Endodermal cell (in vitro differentiated cells): ENCODE results near the gene ZBTB8OS. TPM values are rescaled to one million over a fixed set of nuclear protein-coding genes. Genes with fewer than 3 reads are reported as not detected.
A peak's percentile ranks its signal among the peaks of the same experiment; 100 is the strongest.

Experiments
- DNase-seq: peaks from one replicate; pipeline ENCODE4 v3.0.0-alpha.2; 2017
- H3K27ac ChIP-seq: 2 replicates; pipeline ENCODE4 v1.5.1; 2013; ENCODE audit warnings: mild to moderate bottlenecking, low read depth, low read length, moderate library complexity
- H3K27me3 ChIP-seq: 2 replicates; pipeline ENCODE4 v1.6.1; 2013; ENCODE audit warnings: mild to moderate bottlenecking, low read length, moderate library complexity; ENCODE audit not compliant: insufficient read depth, control insufficient read depth, poor library complexity, severe bottlenecking
- H3K36me3 ChIP-seq: 2 replicates; pipeline ENCODE4 v1.7.0; 2013; ENCODE audit warnings: mild to moderate bottlenecking, low read length, moderate library complexity; ENCODE audit not compliant: control insufficient read depth, insufficient read depth
- H3K4me1 ChIP-seq: one replicate; pipeline ENCODE4 v1.7.0; 2013; ENCODE audit warnings: low read length; ENCODE audit not compliant: control insufficient read depth, insufficient read depth
- H3K4me3 ChIP-seq: 2 replicates; pipeline ENCODE4 v1.5.1; 2013; ENCODE audit warnings: mild to moderate bottlenecking, low read length, moderate library complexity
- H3K9ac ChIP-seq: 2 replicates; pipeline ENCODE4 v1.6.1; 2013; ENCODE audit warnings: mild to moderate bottlenecking, low read length, moderate library complexity; ENCODE audit not compliant: poor library complexity, severe bottlenecking; ENCODE audit errors: extremely low read depth
- H3K9me3 ChIP-seq: 2 replicates; pipeline ENCODE4 v1.6.1; 2013; ENCODE audit warnings: mild to moderate bottlenecking, low read length, moderate library complexity; ENCODE audit not compliant: control insufficient read depth
- H3K27ac Mint-ChIP-seq: 2 replicates; pipeline ENCODE4 v1.8.0; 2020; ENCODE audit warnings: mixed read lengths
- H3K27me3 Mint-ChIP-seq: 2 replicates; pipeline ENCODE4 v1.8.0; 2021; ENCODE audit warnings: mild to moderate bottlenecking, mixed read lengths; ENCODE audit not compliant: insufficient read depth
- H3K36me3 Mint-ChIP-seq: 2 replicates; pipeline ENCODE4 v1.8.0; 2020; ENCODE audit warnings: low read depth, mixed read lengths
- H3K4me1 Mint-ChIP-seq: 2 replicates; pipeline ENCODE4 v1.8.0; 2020; ENCODE audit warnings: mixed read lengths
- H3K4me3 Mint-ChIP-seq: 2 replicates; pipeline ENCODE4 v1.8.0; 2020; ENCODE audit warnings: mild to moderate bottlenecking, moderate library complexity, mixed read lengths
- H3K9me3 Mint-ChIP-seq: 2 replicates; pipeline ENCODE4 v1.8.0; 2020; ENCODE audit warnings: mild to moderate bottlenecking, mixed read lengths
- WGBS, 2 experiments: methylation state at CpG; one replicate each; pipeline versions ENCODE4 v1.1.5 to v1.1.7; 2013; ENCODE audit warnings: missing lambda C conversion rate in 2 of 2, mixed read lengths in 1 of 2; ENCODE audit not compliant: insufficient coverage in 1 of 2, insufficient read length in 1 of 2; 5-methylcytosine and 5-hydroxymethylcytosine counted together
- total RNA-seq, 2 donors: library from RNA; stranded (reverse); fragmentation: NEBNext Ultra II Directional in 1 of 2; extraction: Animal tissue kit (Norgen Biotek cat#: 25700) in 1 of 2; gene quantifications; 2 replicates in 1 of 2; 3 replicates in 1 of 2; pipeline ENCODE4 v1.2.1, GENCODE V29; 2021
- TF ChIP-seq, protein P1 (sequence below): fragments of 200-600 bp; sonication (generic); conservative IDR thresholded peaks from 2 replicates; pipeline ENCODE4 v1.5.0; 2021; ENCODE audit warnings: antibody characterized with exemption, mild to moderate bottlenecking

The ZBTB8OS gene
- total RNA-seq, 2 donors from 2014 or later = 85.1 to 99.4 TPM

DNA sequence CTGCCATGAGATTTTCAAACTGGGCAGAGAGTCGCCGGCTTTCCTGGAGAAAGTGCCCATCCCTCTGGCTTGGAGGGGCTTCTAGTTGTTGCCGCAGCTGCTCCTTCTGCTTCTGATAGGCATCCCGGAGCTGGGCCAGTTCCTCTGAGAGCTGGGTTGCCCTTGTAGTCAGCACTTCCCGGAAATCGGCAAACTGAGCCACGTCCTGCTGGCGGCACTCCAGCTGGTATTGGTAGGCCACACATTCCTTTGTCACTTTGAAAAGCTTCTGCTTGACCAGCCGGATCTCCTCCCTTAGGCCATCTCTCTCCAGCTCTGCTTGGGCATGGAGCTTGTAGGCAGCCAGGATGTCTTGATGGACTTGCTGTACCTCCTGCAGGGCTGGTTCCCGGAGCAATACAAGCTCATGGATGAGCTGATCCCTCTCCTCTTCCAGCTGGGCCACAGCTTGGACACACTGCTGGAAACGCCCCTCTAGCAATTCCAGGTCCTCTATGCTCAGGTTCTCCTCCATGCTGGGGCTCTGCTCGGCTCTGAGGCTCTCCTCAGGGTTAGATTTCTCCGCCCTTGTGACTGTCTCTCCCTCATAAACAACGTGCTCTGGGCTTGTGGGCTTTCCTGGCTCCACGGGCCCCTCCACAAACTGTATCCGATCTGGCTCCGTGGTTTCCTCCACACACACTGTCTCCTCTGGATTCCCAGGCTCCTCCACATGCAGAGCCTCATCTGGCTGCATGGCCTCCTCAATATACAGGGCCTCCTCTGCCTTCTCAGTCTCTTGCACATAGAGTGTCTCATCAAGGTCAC lies 45.0 kb upstream of the ZBTB8OS start:
- H3K9ac ChIP-seq = no peak overlapping the region
- Mint-ChIP-seq H3K9me3 (peaks cover 2% of the 10 kb centered on the region), H3K4me1 (no peaks in the 10 kb centered on the region), H3K36me3 (peaks cover 1% of the 10 kb centered on the region), H3K4me3 (no peak overlapping the region), H3K27me3 (peaks cover 7% of the 10 kb centered on the region), H3K27ac (no peak overlapping the region)
- TF ChIP-seq, protein P1, sequence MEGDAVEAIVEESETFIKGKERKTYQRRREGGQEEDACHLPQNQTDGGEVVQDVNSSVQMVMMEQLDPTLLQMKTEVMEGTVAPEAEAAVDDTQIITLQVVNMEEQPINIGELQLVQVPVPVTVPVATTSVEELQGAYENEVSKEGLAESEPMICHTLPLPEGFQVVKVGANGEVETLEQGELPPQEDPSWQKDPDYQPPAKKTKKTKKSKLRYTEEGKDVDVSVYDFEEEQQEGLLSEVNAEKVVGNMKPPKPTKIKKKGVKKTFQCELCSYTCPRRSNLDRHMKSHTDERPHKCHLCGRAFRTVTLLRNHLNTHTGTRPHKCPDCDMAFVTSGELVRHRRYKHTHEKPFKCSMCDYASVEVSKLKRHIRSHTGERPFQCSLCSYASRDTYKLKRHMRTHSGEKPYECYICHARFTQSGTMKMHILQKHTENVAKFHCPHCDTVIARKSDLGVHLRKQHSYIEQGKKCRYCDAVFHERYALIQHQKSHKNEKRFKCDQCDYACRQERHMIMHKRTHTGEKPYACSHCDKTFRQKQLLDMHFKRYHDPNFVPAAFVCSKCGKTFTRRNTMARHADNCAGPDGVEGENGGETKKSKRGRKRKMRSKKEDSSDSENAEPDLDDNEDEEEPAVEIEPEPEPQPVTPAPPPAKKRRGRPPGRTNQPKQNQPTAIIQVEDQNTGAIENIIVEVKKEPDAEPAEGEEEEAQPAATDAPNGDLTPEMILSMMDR = no peak
- H3K36me3 ChIP-seq = no peaks in the 10 kb centered on the region
- no peak overlapping the region for H3K4me3 ChIP-seq
- DNase-seq = peak; percentile 62
- no peaks in the 10 kb centered on the region for H3K9me3 ChIP-seq
- no peaks in the 10 kb centered on the region for H3K27me3 ChIP-seq
- no peaks in the 10 kb centered on the region for H3K4me1 ChIP-seq
- no peak overlapping the region for H3K27ac ChIP-seq
- 84 to 85% methylated on average over 17 of the region's 17 CpGs for WGBS, 2 experiments

DNA sequence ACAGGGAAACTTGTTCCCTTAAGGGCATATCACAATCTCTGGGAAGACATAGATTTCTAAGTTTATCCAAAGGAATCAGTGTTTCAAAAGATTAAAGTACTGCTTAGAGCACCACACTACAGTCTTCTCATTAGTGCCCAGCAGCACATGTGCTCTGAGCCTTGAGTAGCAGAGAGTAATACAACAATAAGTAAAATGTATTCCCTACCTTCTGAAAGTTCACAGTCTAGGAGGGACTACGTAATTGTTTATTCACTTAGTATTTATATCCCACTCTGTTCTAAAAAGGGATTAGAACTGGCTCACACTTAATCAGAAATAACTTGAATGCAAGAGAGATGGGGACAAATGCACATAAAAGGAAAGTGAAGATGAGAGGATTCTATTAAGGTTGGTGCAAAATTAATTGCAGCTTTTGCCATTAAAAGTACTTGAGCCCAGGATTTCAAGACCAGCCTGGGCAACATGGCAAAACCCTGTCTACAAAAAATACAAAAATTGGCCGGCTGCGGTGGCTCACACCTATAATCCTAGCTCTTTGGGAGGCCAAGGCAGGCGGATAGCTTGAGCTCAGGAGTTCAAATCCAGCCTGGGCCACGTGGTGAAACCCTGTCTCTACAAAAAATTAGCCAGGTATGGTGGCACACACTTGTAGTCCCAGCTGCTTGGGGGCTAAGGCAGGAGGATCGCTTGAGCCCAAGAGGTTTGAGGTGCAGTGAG lies 43.3 kb upstream of the ZBTB8OS start:
- DNase-seq = no peak
- TF ChIP-seq, protein P1 = no peak
- Histone ChIP-seq H3K36me3 (no peaks in the 10 kb centered on the region), H3K9me3 (no peaks in the 10 kb centered on the region), H3K27ac (no peak overlapping the region), H3K4me1 (no peaks in the 10 kb centered on the region), H3K4me3 (no peak overlapping the region), H3K9ac (no peak overlapping the region), H3K27me3 (no peaks in the 10 kb centered on the region)
- H3K9me3 Mint-ChIP-seq = peaks cover under 1% of the 10 kb centered on the region
- no peaks in the 10 kb centered on the region for H3K4me1 Mint-ChIP-seq
- WGBS, 2 experiments = 86 to 89% methylated on average over 5 to 6 of the region's 6 CpGs
- no peak overlapping the region for H3K27ac Mint-ChIP-seq
- no peak overlapping the region for H3K4me3 Mint-ChIP-seq
- H3K36me3 Mint-ChIP-seq = peaks cover 4% of the 10 kb centered on the region
- H3K27me3 Mint-ChIP-seq = peaks cover 2% of the 10 kb centered on the region

DNA sequence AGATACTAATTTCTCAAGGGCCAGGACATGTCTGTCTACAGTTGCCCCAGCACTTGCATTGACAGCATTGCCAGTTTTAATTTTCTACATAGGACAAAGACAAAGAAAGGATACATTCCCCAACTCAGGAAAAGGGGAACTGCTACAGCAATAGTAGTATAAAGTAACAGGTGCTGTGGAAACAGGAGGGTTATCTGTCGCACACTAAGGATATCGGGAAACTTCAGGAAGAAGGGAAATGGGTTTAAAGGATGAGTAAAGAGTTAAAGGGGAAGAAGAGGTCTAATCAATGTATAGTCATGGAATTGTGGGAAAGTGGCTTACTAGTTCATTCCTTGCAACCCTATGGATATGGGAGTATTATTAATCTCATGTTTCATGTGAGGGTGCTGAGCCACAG lies 36.0 kb upstream of the ZBTB8OS start:
- Mint-ChIP-seq H3K9me3 (no peaks in the 10 kb centered on the region), H3K27ac (no peak overlapping the region), H3K4me1 (no peaks in the 10 kb centered on the region), H3K36me3 (peaks cover 50% of the 10 kb centered on the region), H3K4me3 (no peak overlapping the region), H3K27me3 (no peaks in the 10 kb centered on the region)
- 96 to 100% methylated on average over 2 of the region's 2 CpGs for WGBS, 2 experiments
- TF ChIP-seq, protein P1 = no peak
- Histone ChIP-seq H3K36me3 (peaks cover 54% of the 10 kb centered on the region), H3K27me3 (no peaks in the 10 kb centered on the region), H3K27ac (peak overlapping the region; percentile 42), H3K4me1 (no peaks in the 10 kb centered on the region), H3K4me3 (no peak overlapping the region), H3K9ac (no peak overlapping the region), H3K9me3 (no peaks in the 10 kb centered on the region)
- no peak for DNase-seq
